GM21528 (cell line): Measurements from ENCODE around the gene TECPR1.
"Not testable (repeated sequence)": the region's sequence is repeated elsewhere in the genome, so short reads cannot be mapped to it uniquely, and the experiment has no call there.

Source experiments
- ATAC-seq: cut with Tn5 transposase; IDR thresholded peaks from one replicate; pipeline ENCODE4 v1.9.1; 2021; ENCODE audit warnings: mild to moderate bottlenecking, moderate library complexity; ENCODE audit not compliant: unreplicated experiment, low FRiP score

Gene TECPR1

DNA sequence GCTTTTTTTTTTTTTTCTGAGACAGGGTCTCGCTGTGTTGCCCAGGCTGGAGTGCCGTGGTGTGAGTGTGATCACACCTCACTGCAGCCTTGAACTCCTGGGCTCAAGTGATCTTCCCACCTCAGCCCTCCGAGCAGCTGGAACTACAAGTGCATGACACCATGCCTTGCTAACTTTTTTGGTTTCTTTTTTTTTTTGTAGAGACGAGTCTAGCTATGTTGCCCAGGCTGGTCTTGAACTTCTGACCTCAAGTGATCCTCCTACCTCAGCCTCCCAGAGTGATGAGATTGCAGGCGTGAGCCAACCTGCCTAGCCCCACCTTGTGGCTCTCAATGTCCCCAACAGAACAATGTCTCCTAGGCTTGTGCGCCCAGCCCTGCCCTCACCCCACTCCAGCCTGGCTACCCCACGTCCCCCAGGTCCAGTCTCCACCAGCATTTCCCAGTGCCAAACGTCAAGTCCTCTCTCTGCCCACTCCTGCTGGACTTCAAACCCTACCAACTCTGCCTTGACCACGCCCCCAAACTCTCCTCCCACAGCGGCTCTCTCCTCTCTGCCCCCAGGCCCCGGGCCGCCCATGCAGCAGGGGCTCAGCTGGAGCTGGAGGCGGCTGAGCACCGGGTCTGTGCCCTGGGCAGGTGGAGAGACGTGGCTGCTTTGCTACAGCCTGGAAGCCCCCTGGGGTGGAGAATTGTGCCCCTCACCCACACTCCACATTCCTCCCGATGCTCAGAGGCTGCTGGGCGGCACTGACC, 21.9 kb downstream of the TECPR1 start:
- no peak for ATAC-seq

DNA sequence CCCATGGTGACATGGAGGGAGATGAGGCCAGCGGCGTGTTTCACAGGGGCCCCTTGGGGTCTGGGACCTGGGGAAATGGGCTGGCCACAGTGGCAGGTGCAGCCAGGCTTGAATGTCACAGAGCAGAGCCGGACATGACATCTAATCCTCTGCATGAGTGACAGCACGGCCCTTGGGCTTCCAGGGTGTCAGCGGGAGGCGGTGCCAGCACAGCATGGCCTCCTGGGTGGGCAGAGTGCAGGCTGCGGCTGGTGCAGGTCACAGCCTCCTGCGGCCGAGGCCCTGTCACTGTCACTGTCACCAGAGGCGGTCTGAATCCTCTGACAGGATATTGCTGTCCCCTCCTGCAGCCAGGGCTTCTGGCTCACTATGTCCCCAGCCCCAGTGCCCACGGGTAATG, 22.6 kb downstream of the TECPR1 start:
- ATAC-seq = no peak

DNA sequence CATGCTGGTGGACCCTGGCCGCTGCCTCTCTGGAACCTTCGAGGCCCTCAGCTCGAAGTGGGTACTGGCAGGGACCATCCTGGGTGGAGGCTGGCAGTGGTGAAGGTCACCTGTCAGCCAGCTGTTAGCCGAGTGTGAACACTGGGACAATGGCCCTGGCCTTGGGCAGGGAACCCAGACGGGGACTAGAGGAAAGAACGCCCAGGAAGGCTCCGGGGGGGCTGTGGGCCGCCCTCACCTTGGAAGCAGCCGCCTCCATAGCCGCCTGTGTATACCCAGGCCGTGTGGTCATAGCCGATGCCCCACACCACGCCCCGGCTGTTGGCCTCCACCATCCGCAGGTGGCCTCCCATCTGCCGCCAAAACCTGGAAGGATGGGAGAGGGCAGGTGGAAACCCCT, 23.2 kb downstream of the TECPR1 start:
- no peak for ATAC-seq

DNA sequence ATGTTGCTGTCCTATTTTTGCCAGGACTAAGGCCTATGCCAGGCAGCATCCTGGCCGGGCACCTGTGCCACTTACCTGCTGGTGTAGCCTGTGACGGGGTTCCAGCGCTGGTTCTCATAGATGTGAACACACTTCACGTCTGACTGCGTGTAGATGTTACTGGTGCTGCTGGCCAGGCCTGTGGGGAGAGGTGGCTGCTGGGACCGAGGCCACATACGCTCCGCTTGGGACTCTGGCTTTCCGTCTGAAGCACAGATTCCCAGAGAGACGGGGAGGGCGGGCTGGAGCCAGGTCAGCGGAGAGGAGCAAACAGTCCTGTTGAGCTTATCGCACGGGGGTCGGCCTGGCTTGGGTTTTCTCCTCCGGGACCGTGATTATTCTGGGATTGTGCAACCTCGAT, 24.1 kb downstream of the TECPR1 start:
- ATAC-seq = no peak

DNA sequence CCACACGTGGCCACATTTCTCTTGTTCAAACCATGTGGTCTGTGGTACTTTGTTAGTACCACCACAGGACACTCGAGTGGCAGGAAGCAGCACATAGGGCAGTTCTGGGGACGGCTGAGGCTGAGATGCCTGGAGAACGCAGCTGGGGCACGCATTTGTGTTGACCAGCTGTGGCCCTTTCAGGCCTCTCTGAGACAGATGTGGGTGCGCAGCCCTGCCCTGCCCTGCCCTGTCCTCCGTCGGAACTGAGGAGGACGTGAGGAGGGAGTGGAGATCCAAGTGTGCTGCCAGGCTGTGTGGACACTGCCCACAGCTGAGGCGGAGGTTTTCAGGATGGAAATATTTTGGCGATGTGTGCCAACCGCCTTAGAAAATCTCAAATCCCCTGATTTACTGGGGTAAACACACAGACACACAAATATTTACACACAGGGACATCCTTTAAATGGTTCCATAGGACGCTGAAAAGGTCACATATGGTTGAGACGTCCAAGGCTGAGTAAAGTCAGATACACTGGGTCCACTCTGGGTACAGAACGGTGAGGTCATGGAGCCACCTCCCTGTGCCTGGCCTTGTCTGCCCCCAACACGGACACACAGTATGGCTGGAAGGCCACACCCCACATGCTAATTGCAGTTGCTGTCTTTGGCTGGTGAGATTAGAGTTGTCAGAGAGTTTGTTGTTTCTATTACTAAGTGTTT, 26.0 kb downstream of the TECPR1 start:
- no peak for ATAC-seq

DNA sequence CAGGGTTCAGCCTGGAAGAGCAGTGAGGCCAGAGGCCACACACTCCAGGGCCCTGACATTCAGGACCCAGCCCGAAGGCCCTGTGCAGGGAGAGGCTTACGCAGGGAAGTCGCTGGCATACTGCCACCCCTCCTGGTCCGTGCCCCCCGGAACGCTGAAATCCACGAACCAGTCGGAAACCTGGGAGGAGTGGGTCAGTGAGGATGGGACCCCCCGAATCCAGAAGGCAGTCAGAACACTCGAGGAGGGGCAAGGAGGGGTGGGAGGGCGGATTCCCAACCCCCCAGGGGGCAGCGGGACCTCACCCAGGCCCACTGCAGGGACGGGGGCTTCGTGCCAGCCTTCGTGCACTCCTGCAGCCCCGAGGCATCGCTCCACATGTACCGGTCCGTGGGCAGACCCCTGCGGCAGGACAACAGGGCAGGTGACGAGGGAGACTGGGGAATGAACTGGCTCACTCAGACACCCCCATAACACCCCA, 27.3 kb downstream of the TECPR1 start:
- ATAC-seq = no peak

DNA sequence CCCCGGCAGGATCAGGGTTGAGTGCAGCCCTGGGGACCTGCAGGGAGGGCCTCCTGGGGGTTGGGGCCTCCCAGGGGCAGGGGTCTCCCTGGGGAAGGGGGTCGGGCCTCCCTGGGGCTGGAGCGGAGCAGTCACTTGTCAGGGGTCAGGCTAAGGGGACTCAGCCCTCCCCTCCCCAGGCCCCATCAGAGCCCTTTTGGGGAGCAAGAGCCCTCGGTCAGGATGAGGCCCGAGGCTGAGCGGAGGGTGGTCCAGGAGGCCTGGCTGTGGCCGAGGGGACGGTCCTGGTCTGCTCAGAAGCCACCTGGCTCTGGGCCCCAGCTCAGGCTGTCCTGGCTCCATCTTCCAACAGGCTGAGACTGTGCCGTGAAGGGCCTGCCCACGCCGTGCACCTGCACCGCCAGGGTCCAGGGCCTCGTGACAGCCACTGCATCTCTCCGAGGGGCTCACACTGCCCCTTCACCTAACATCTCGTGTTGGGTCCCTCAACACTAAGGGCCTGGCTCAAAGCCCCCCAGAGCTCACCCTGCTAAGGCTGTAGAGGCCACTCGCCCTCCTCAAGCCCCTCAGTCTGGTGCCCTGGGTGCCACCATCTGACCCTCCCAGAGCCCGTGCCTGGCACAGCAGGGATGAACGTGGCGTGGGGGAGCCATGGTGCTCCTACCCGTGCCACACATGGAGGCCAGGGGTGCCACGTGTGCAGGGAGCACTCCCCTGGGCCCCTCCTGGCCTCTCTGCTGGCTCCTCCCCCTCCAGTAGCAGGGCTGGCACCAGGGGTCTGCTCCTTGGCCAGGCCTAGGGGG, 27.9 kb downstream of the TECPR1 start:
- no peak for ATAC-seq

DNA sequence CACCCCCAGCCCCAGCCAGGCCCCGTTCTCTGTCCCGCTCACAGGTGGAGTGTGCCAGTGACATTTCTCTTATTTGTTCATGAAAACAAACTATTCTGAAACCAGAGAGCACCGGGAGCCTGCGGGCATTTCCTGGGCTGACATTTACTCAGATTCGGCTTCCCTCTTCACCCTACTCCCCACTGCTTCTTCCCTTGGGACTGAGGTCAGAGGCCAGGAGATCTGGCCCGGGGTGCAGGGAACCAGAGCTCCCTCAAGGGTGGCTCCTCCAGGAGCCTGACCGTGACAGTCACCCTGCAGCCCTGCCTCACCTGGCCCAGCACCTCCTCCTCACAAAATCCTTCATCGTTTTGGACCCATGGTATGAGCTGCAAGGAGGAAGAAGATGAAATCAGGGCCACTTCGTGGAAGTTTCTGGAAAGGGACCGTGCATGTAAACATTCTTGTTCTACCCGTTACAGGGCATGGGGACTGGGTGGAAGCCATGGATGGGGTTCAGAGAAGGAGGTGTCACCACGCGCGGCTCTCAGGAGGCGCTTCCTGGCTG, 28.6 kb downstream of the TECPR1 start:
- ATAC-seq = no peak

DNA sequence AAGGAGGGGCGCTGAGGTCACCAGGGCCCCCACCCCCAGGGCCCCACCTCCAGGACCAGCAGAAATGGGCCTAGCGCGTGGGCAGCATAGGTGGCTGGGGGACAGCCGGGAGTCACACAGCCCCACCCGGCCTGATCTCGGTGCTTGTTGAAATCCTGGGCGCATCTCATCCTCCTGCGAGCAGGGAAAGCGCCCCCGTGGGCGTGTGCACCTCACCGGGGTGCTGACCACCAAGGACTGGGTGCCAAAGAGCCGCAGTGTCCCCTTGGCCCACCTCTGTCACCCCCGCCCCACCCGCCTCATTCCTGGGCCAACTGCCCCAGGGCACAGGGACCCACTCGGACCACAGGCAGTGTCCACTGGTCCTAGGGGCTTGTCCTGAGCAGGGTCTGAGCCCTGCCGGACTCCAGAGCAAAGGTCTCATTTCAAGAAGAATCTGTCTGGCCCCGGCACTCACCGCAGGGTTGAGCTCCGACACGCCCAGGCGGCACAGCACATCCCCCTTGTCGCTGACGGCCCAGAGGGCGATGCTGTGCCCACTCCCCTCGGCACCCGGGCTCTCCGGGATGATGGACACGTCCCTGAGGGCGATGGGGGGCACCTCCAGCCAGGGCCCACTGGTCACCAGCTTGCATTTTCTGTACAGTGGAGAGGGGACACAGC, 29.4 kb downstream of the TECPR1 start:
- no peak for ATAC-seq

DNA sequence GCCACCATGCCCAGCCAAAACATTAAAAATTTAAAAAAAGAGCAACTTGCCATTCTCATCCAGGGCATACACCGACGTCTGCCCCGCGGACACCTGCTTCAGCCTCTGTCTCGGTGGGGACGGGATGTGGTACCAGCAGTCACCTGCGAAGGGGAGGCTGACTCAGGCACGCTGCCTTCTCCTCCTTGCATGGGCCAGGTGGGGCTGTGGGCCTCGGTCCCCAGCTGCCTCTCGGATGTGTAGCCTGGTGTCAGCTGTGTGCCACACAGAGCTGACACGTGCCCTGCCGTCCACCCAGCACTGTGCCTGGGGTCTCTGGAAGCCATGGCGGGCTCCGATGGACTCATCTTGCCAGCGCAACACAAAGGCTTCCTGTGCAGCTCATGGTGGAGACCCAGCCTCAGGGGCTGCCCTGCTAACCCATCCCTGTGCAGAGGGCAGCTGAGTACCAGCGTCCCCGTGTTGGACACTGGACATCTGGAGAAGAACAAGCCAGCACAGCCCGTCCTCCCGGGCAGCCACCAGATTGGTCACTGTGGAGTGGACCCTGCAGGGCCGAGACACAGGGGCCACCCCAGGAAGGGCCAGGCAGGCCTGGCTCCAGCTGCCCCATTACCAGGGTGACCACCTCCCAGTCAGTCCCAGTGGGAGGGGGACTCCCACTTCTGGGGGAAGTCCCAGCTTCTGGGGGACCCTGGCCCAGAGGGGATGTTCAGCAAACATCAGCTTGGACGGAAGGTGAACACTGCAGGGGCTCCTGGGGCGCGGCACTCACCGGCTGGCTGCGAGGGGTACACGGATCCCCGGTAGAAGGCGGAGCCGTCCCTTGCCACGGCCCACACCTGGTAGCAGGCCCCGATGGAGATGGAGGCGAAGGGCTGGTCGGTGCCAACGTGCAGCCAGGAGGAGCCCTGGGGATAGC, 30.2 kb downstream of the TECPR1 start:
- ATAC-seq = no peak

DNA sequence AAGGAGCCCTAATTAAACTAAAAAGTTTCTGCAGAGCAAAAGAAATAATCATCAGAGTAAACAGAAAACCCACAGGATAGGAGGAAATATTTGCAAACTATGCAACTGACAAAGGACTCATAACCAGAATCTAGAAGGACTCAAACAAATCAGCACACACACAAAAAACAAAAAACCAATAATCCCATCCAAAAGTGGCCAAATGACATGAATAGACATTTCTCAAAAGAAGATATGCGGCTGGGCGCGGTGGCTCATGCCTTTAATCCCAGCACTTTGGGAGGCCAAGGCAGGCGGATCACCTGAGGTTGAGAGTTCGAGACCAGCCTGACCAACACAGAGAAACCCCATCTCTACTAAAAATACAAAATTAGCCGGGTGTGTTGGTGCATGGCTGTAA, 32.6 kb downstream of the TECPR1 start:
- not testable (repeated sequence) for ATAC-seq

DNA sequence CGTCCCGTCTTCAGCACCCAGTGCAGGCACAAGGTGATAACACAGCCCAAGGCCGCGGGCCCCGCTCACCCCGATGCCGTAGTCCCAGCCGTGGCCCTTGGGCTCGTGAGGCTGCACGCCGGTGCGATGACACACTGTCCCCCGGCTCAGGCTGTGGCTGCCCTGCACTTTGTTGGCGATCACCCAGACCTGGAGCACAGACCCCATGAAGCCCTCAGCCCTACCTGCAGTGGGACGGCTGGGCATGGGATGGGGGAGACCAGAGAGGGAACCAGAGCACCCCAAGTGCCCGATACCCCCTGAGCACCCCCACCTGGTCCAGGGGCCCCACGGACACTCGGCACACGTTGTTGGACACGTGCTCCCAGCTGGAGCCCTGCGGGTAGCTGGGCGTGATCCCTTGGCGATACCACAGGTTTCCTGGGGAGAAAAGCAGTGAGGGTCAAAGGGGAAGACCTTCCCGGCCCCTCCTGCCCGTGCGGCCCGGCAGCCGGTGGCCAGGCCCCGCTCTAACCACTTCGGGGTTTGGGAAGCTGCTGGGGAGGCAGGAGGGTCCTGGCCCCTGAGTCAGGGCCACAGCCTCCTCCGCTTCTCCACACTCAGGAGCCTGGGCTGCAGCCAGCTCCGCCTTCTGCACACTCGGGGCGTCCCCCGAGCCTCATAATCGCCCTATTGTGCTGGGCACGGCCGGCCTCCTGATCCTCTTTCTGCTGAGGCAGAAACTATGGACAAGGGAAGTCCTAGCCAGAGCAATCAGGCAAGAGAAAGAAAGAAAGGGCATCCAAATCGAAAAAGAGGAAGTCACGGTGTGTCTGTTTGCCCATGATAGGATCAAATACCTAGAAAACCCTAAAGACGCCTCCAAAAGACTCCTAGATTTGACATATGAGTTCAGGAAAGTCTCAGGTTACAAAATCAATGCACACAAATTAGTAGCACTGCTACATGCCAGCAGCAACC, 34.1 kb downstream of the TECPR1 start:
- ATAC-seq = no peak

DNA sequence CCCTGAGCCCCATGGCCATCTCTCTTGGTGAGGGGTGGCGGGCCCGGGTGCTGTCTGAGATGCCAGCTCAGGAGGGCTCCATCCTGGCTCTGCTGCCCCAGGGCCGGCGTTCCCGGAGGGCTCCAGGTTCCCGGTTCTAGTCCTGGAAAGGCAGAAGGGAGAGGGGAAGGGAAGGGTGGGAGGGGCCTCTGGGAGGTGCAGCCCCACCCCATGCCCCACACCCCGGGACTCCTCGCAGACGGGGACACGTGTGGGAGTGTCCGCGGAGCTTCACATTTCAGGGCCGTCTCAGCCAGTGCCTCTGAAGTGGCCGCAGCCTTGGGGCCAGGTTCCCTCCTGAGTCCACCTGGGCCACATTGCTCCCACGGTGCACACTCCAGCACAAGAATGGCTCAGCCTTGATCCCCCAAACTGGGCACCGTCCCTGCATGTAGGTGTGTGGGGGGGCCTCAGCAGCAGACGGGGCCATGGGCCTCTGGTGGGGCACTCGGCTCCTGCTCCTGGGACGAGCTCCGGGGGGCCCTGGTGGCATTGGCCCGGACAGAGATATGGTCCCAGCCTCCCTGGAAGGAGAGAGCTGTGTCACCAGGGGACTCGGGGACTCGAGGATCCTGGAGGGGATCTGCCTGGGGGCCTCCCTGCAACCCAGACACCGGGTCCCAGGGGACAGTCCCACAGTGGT, 35.0 kb downstream of the TECPR1 start:
- no peak for ATAC-seq

DNA sequence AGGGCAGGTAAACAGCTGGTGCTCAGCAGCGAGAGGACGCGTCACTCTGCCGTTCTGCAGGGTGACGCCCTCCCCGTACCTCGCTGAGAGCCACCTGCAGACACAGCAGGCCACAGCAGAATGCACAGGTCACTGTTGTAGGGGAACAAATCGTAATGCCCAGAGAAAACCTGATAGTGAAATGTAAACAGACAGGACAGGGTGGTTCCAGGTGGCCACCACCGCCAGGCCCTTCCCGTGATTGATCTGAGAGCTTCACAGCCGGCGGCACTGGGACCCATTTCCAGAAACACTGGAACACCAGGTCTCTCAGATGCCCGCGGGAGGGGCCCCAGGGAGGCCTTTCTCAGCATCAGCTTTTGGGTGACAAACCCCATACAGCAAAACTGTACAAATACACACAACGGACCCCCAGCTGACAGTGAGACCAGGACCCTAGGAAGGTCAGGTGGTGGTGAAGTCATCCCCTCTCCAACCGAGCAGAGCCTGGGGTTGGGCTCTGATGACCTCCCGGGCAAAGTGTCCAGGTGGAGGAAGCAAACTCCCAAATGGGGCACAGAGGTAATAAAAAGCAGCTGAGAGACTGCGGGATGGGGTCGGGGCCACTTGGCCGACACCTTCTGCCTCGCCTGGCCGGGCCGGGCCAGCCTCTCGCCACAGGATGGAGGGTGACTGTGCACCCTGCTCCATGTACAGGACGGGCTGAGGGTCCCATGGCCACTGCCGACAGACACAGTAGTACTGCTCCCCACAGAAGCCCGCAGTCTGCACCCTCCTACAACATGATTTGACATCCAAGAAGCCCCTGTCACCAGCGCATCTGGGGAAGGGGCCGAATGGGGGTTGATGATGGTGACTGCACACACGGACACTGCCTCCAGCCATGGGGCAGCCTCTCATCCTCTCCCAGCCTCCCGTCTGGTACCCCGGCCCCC, 36.2 kb downstream of the TECPR1 start:
- no peak for ATAC-seq

DNA sequence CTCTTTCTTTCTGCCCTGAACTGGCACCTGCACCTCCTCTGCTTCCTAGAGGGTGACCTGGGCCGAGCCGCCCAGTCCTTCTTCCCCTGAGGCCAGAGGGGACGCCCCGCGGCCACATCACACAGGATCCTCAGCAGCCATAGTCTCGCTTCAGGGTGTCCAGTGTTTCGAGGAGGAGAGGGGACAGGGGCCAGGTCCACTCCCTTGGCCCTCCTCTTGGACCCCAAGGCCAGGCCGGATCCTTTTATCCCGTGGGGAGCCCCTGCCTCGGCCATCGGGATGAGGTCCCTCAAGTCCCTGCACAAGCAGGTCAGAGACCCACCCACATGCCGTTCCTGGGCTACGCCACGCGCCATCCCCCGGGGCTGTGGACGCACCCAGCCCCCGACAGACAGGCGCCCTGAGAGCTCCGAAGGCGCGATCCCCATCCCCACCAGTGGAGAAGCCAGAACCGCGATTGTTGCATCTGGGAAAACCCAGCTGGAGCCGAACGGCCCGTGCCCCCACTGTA, 37.2 kb downstream of the TECPR1 start:
- ATAC-seq = no peak
